ENCODE data around the gene C6orf47. TPM values are rescaled to one million over a fixed set of nuclear protein-coding genes. Genes with fewer than 3 reads are reported as not detected.
A peak's percentile ranks its signal among the peaks of the same experiment; 100 is the strongest.

C6orf47 gene
- total and polyA plus RNA-seq, 2 of the 13 experiments (the other 11 are each of a cell fraction or from before 2014, with no cell fraction given), result 1.7 to 18.1 TPM

GRCh38 chr6:31664790-31665500 lies 4.4 kb upstream of the C6orf47 start, which contains the start of gene GPANK1 (continued):
- no peak; the same call in 1 of the 2 replicates for TF ChIP-seq HES4 (CRISPR knock-in tag; IDR thresholded peaks at IDR 0.05; ENCODE audit: borderline replicate concordance)
- peak; percentile 77 for TF ChIP-seq TRAFD1 (CRISPR knock-in tag; IDR thresholded peaks at IDR 0.05; ENCODE audit: borderline replicate concordance)
- no peak for TF ChIP-seq NAIF1 (CRISPR knock-in tag; IDR thresholded peaks at IDR 0.05; ENCODE audit: borderline replicate concordance)
- peak; percentile 60; the same call in 1 of the 2 replicates for TF ChIP-seq CREB1 (IDR thresholded peaks at IDR 0.05)
- peak; percentile 85 for TF ChIP-seq CREB1 (CRISPR knock-in tag; IDR thresholded peaks at IDR 0.05)
- peak; percentile 25; the same call in 1 of the 2 replicates for TF ChIP-seq MAFF (IDR thresholded peaks at IDR 0.05; ENCODE audit: low read depth, low read length)
- peak; percentile 35; the same call in 1 of the 2 replicates for TF ChIP-seq ZNF7 (CRISPR knock-in tag; IDR thresholded peaks at IDR 0.05)
- 0 out of 2 replicates have a peak, but pooled peaks have one; percentile 57 for TF ChIP-seq ZNF530 (CRISPR knock-in tag; IDR thresholded peaks at IDR 0.05; ENCODE audit: low read depth)
- TF ChIP-seq MIER3 (CRISPR knock-in tag; IDR thresholded peaks at IDR 0.05; ENCODE audit: borderline replicate concordance), result peak; percentile 43; the same call in 1 of the 2 replicates
- TF ChIP-seq ZNF660 (CRISPR knock-in tag; IDR thresholded peaks at IDR 0.05; ENCODE audit: borderline replicate concordance, low read depth), result no peak
- 0 out of 2 replicates have a peak, but pooled peaks have one; percentile 34 for TF ChIP-seq ZNF589 (CRISPR knock-in tag; conservative IDR thresholded peaks at IDR 0.05)
- TF ChIP-seq, protein P1, sequence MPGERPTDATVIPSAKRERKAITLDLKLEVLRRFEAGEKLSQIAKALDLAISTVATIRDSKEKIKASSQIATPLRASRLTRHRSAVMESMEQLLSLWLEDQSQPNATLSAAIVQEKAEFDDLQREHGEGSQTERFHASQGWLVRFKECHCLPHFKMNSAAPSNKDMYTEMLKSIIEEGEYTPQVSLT (CRISPR knock-in tag; IDR thresholded peaks at IDR 0.05; ENCODE audit: borderline replicate concordance, low read depth), result no peak
- TF ChIP-seq ZNF44 (CRISPR knock-in tag; IDR thresholded peaks at IDR 0.05), result peak; percentile 46; the same call in 1 of the 2 replicates
- peak; percentile 76 for TF ChIP-seq MED1 (CRISPR knock-in tag; IDR thresholded peaks at IDR 0.05)
- no peak for TF ChIP-seq CBX2 (IDR thresholded peaks at IDR 0.05; ENCODE audit: low read depth, low read length)
- TF ChIP-seq CBX2 (CRISPR knock-in tag; IDR thresholded peaks at IDR 0.05; ENCODE audit: low read depth), result 0 out of 2 replicates have a peak, but pooled peaks have one; percentile 27
- TF ChIP-seq U2AF1 (optimal IDR thresholded peaks at IDR 0.05; ENCODE audit: low read depth, low read length), result peak; percentile 26
- TF ChIP-seq, protein P2, sequence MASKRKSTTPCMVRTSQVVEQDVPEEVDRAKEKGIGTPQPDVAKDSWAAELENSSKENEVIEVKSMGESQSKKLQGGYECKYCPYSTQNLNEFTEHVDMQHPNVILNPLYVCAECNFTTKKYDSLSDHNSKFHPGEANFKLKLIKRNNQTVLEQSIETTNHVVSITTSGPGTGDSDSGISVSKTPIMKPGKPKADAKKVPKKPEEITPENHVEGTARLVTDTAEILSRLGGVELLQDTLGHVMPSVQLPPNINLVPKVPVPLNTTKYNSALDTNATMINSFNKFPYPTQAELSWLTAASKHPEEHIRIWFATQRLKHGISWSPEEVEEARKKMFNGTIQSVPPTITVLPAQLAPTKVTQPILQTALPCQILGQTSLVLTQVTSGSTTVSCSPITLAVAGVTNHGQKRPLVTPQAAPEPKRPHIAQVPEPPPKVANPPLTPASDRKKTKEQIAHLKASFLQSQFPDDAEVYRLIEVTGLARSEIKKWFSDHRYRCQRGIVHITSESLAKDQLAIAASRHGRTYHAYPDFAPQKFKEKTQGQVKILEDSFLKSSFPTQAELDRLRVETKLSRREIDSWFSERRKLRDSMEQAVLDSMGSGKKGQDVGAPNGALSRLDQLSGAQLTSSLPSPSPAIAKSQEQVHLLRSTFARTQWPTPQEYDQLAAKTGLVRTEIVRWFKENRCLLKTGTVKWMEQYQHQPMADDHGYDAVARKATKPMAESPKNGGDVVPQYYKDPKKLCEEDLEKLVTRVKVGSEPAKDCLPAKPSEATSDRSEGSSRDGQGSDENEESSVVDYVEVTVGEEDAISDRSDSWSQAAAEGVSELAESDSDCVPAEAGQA (IDR thresholded peaks at IDR 0.05; ENCODE audit: low read depth), result 0 out of 2 replicates have a peak, but pooled peaks have one; percentile 40
- TF ChIP-seq, protein P2 (CRISPR knock-in tag; IDR thresholded peaks at IDR 0.05; ENCODE audit: borderline replicate concordance), result peak; percentile 20; the same call in 1 of the 2 replicates
- TF ChIP-seq E2F2 (CRISPR knock-in tag; IDR thresholded peaks at IDR 0.05; ENCODE audit: borderline replicate concordance), result peak; percentile 80; the same call in 1 of the 2 replicates

Data from HepG2 (cell line).